Ishikawa (cell line): ENCODE results near the gene PIP.

Experiments used
- CEBPB ChIP-seq: IDR thresholded peaks from 2 replicates; pipeline ENCODE4 v1.6.1; 2012
- CREB1 ChIP-seq: IDR thresholded peaks from 2 replicates; pipeline ENCODE4 v1.6.1; 2012; ENCODE audit warnings: low read depth
- EGR1 ChIP-seq: IDR thresholded peaks from 2 replicates; pipeline ENCODE4 v1.6.1; 2012
- EP300 ChIP-seq: IDR thresholded peaks from 2 replicates; pipeline ENCODE4 v1.6.1; 2012; ENCODE audit warnings: borderline replicate concordance
- MAX ChIP-seq: IDR thresholded peaks from 2 replicates; pipeline ENCODE4 v1.6.1; 2012
- NFIC ChIP-seq: IDR thresholded peaks from 2 replicates; pipeline ENCODE4 v1.6.1; 2012
- RAD21 ChIP-seq: IDR thresholded peaks from 2 replicates; pipeline ENCODE4 v1.6.1; 2012; ENCODE audit warnings: low read depth
- TAF1 ChIP-seq: IDR thresholded peaks from 2 replicates; pipeline ENCODE4 v1.6.1; 2012; ENCODE audit warnings: low read depth, mild to moderate bottlenecking
- TCF12 ChIP-seq: IDR thresholded peaks from 2 replicates; pipeline ENCODE4 v1.6.1; 2012; ENCODE audit warnings: low read depth
- TEAD4 ChIP-seq: IDR thresholded peaks from 2 replicates; pipeline ENCODE4 v1.6.1; 2012
- USF1 ChIP-seq: IDR thresholded peaks from 2 replicates; pipeline ENCODE4 v1.6.1; 2012
- YY1 ChIP-seq: IDR thresholded peaks from 2 replicates; pipeline ENCODE4 v1.6.1; 2012; ENCODE audit warnings: low read depth
- ZBTB7A ChIP-seq: IDR thresholded peaks from 2 replicates; pipeline ENCODE4 v1.6.1; 2012; ENCODE audit warnings: low read depth
- TF ChIP-seq, protein P1 (sequence below): IDR thresholded peaks from 2 replicates; pipeline ENCODE4 v1.6.1; 2012; ENCODE audit warnings: low read depth, mild to moderate bottlenecking

PIP gene

GRCh38 chr7:143183024-143183423 lies 51.1 kb downstream of the PIP start, which contains the start of gene TAS2R39:
Gene TAS2R39, plus strand, starts transcription at chr7:143183419. Its CDS starts 0 bp downstream, at chr7:143183419.
- TF ChIP-seq RAD21 (no peak), MAX (no peak), YY1 (no peak), EGR1 (no peak), TAF1 (no peak), USF1 (no peak)

GRCh38 chr7:143185551-143185950 lies 53.7 kb downstream of the PIP start:
- TF ChIP-seq CEBPB (no peak), NFIC (no peak), TAF1 (no peak), TCF12 (no peak), YY1 (no peak), ZBTB7A (no peak), CREB1 (no peak)
- TF ChIP-seq, protein P1, sequence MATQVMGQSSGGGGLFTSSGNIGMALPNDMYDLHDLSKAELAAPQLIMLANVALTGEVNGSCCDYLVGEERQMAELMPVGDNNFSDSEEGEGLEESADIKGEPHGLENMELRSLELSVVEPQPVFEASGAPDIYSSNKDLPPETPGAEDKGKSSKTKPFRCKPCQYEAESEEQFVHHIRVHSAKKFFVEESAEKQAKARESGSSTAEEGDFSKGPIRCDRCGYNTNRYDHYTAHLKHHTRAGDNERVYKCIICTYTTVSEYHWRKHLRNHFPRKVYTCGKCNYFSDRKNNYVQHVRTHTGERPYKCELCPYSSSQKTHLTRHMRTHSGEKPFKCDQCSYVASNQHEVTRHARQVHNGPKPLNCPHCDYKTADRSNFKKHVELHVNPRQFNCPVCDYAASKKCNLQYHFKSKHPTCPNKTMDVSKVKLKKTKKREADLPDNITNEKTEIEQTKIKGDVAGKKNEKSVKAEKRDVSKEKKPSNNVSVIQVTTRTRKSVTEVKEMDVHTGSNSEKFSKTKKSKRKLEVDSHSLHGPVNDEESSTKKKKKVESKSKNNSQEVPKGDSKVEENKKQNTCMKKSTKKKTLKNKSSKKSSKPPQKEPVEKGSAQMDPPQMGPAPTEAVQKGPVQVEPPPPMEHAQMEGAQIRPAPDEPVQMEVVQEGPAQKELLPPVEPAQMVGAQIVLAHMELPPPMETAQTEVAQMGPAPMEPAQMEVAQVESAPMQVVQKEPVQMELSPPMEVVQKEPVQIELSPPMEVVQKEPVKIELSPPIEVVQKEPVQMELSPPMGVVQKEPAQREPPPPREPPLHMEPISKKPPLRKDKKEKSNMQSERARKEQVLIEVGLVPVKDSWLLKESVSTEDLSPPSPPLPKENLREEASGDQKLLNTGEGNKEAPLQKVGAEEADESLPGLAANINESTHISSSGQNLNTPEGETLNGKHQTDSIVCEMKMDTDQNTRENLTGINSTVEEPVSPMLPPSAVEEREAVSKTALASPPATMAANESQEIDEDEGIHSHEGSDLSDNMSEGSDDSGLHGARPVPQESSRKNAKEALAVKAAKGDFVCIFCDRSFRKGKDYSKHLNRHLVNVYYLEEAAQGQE, result no peak

DNA sequence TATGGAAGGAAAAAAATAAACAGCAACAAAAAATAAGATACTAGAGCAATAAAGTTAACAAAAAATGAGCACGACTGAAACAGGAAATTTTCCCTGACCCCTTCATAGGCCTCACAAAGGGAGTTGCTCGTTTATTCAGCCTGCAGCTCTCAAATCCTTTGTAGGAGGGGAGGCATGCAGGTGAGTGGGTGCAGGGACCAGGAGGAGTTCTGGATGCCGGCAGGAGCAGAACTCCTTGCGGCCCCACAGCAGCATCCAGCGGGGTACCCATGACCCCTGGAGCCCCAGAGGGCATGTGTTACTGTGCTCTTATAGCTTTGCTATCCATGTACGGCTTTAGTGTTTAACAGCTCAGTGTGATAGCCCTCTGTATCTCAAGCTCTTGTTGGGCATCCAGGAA lies 57.1 kb downstream of the PIP start:
- TF ChIP-seq, protein P1, result no peak
- TF ChIP-seq TAF1 (no peak), USF1 (no peak), YY1 (no peak), TEAD4 (no peak), EP300 (no peak), NFIC (no peak)
